GM18511 (cell line): ENCODE measurements around the gene PRKACB.
"Not testable (repeated sequence)": the region's sequence is repeated elsewhere in the genome, so short reads cannot be mapped to it uniquely, and the experiment has no call there.

ENCODE experiments used
- ATAC-seq: cut with Tn5 transposase; IDR thresholded peaks from one replicate; pipeline ENCODE4 v1.9.1; 2021; ENCODE audit warnings: mild to moderate bottlenecking, moderate library complexity; ENCODE audit not compliant: unreplicated experiment

Gene PRKACB

GRCh38 chr1:84265867-84266266 is 121.8 kb downstream of the PRKACB start:
- ATAC-seq: no peak

DNA sequence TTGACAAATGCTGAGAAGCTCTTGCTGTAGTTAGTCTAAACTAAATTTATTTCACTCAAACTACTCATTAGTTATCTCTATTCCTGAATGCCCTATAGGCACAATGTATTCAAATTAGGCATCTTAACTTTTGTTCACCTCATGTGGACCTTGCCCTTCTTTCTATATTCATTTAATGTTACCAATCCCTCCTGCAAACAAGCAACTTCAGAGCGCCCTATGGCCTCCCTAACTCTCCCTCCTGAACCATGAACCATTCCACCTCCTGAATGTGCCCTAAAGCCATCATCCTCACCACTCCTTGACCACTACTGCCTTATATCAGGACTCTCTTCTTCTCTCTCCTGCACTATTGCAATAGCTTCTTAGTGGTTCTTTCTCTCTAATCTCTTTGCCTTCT is 122.7 kb downstream of the PRKACB start:
- no peak for ATAC-seq

- no peak for ATAC-seq
These were observed 123.4 kb downstream of the PRKACB start for GRCh38 chr1:84267476-84267875.

DNA sequence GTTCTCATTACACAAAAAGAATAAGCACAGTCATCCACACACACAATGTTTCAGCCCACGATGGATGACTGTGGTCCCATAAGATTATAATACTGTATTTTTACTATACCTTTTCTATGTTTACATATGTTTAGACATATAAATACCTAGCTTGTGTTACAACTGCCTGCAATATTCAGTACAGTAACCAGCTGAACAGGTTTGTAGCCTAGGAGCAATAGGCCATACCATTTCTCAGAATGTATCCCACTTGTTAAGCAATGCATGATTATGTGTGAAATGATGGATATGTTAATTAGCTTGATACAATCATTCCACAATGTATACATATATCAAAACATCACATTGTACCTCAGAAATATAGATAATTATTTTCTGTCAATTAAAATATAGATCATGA is 124.3 kb downstream of the PRKACB start:
- ATAC-seq: no peak

DNA sequence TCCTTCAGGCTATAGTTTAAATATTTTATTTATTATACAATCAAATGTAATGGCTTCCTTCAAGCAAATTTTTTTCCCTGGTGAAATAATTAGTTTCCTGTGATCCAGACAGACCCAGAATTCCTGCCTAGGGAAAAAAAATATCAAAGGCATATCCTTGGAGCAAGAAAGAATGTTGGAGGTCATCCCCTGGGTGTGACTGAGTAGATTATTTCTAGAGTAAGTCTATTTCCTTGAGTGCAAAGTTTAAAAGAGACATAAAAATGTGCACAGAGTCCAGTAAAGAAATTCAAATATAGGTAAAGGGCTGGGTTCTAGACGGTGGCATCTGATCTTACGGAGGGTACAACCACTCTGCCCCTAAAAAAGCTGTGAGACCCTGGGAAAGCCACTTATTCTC is 125.2 kb downstream of the PRKACB start:
- ATAC-seq: no peak

DNA sequence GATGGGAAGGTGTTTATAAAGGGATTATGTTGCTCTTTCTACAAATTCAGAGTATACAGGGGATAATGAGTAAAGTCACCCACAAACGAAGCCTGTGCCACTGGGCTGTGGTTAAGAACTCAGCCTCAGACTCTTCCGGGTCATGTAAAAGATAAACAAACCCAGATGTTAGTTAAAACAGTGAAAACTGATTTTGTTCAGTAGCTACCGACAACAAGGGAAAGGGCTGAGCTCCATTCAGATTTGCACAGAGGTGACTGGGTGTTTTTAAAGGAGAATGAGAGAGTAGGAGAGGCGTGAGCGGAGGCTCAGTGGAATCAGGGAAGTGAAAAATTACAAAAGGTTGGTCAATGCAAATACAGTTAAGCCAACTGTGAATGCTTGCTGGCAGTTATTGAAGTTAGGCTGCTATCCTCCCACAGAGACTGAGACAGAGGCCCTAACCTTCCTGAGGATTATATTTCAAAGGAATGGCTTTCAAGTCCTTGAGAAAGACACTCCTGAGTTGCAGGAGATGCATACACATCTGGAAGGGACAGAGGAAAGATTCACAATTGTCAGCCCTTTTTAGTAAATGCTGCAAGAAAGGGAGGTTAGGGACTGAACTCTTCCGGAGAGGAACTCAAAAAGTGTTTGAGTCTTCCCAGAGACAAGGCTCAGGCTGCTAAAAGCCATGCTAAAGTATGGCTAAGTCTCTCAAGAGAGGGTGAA is 127.5 kb downstream of the PRKACB start:
- peak; percentile 95 for ATAC-seq

DNA sequence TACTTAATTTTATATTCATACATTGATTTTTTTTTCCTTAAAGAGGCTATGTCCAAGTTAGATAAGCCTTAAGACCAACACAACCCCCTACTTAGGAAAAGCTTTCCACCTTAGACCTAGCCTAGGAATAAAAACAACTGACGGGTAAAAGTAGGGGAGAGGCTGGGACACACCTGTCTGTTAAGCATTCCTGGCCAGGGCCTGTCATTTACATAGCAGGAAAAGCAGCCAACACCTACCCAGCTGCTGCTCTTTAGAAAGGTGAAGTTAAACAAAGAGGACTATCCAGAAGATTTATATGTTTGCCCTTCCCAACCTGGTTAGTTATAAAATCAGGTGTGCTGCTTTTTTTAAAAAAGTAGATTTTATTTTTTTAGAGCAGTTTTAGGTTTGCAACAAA is 128.3 kb downstream of the PRKACB start:
- no peak for ATAC-seq

GRCh38 chr1:84277343-84278059 is 133.4 kb downstream of the PRKACB start:
- ATAC-seq: no peak

DNA sequence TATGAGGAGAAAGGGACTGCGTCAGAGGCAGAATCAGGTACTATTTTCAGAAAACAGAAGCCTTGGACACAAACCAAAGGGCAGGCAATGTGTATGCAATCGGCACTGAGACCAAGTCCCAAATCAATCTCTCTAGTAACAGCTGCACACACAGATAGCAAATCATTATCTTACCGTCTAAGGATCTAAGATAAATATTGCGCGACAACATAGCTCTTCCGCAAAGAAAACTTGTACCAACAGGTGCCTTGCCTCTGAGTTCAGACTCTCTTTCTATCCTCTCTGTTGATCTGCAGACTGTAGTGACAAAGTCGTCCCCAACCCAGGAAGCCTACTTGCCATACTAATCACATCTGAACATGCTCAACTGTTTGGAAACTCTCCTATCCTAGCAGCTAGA is 134.8 kb downstream of the PRKACB start:
- no peak for ATAC-seq

DNA sequence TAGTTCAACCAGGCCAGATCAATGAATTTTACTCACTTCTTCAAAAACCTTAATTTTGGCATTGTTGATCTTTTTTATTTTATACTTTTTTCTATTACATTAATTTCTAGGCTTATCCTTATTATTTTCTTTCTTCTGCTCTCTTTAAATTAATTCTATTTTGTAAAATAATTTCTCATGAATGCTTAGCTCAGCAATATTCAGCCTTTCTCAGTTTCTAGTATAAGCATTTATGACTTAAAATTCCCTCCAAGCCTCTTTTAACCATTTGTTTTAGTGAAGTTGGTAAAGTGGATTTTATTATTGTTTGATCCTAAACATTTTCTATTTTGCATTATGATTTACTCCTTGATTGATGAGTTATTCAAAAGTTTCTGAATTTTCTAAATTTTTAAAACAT is 136.8 kb downstream of the PRKACB start:
- no peak for ATAC-seq

GRCh38 chr1:84282780-84283333 is 138.8 kb downstream of the PRKACB start:
- peak; percentile 69 for ATAC-seq

- ATAC-seq: no peak
These were observed 139.3 kb downstream of the PRKACB start for GRCh38 chr1:84283381-84283780.

DNA sequence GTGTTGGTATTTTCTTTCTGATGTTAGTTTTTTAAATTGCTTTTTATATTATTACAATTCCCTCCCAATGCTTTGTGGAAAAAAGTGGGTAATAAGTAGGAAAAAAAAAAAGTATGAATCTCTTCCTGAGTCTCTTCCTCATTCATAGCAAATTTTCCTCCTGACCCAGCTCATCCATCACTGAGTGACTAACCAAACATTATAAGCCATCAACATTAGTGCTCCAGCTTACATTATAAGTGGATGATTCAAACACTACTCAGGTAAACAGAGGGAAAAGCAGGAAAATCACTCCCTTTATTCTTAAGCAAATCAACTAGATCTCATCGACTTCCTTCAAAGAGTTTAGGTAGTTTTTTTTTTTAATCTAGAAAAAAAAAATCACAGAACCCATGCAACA is 142.0 kb downstream of the PRKACB start:
- no peak for ATAC-seq

GRCh38 chr1:84287389-84287788 is 143.3 kb downstream of the PRKACB start:
- not testable (repeated sequence) for ATAC-seq
